ENCODE measurements around the gene FIGNL2. TPM values are rescaled to one million over a fixed set of nuclear protein-coding genes. Genes with fewer than 3 reads are reported as not detected.

The FIGNL2 gene
- total RNA-seq, 1 experiment from 2014 or later = not detected

GRCh38 chr12:51893786-51894185, 45.3 kb upstream of the FIGNL2 start:
- Mint-ChIP-seq H3K4me1 (ENCODE audit: insufficient read depth, unreplicated experiment) (no peaks in the 10 kb centered on the region), H3K36me3 (ENCODE audit: insufficient read depth, unreplicated experiment) (no peaks in the 10 kb centered on the region), H3K4me3 (ENCODE audit: unreplicated experiment) (no peak overlapping the region), H3K27ac (ENCODE audit: low read depth, unreplicated experiment) (no peak overlapping the region), H3K9me3 (ENCODE audit: unreplicated experiment) (no peaks in the 10 kb centered on the region), H3K27me3 (ENCODE audit: insufficient read depth, unreplicated experiment) (no peaks in the 10 kb centered on the region)
- no peak for TF ChIP-seq CTCF (IDR thresholded peaks at IDR 0.05; ENCODE audit: unreplicated experiment)
- DNase-seq (ENCODE audit: unreplicated experiment) = no peak
- ChIA-PET CTCF (interaction anchor here (0.6 to 2.5 kb wide), 11 partner anchors 33 to 176 kb away, joined by 3 to 8 read pairs (median 3); partner anchors contain the start of gene ATG101), POLR2A (interaction anchor here (0.6 kb wide), 1 partner anchor 12 kb away, joined by 3 read pairs; no protein-coding TSS in a partner anchor)
- no TSS peak for BruUV-seq (replicated peaks)
- intact Hi-C loops (cut with micrococcal nuclease) = loop anchor here (2.0 kb wide), 1 partner anchor 131 kb away; no protein-coding TSS in a partner anchor

- CTCF ChIA-PET = interaction anchor here (0.7 to 4.5 kb wide), 4 partner anchors 9 to 235 kb away, joined by 3 to 15 read pairs (median 4); no protein-coding TSS in a partner anchor
- Mint-ChIP-seq H3K36me3 (ENCODE audit: insufficient read depth, unreplicated experiment) (no peaks in the 10 kb centered on the region), H3K4me1 (ENCODE audit: insufficient read depth, unreplicated experiment) (no peaks in the 10 kb centered on the region), H3K27me3 (ENCODE audit: insufficient read depth, unreplicated experiment) (no peaks in the 10 kb centered on the region), H3K27ac (ENCODE audit: low read depth, unreplicated experiment) (no peak overlapping the region), H3K4me3 (ENCODE audit: unreplicated experiment) (no peak overlapping the region), H3K9me3 (ENCODE audit: unreplicated experiment) (no peaks in the 10 kb centered on the region)
- POLR2A ChIA-PET = interaction anchor here (0.6 kb wide), 2 partner anchors 89 to 200 kb away, joined by 3 read pairs; no protein-coding TSS in a partner anchor
- no TSS peak for BruUV-seq (replicated peaks)
- DNase-seq (ENCODE audit: unreplicated experiment) = no peak
- peak; percentile 36 for TF ChIP-seq CTCF (IDR thresholded peaks at IDR 0.05; ENCODE audit: unreplicated experiment)
- intact Hi-C loops (cut with micrococcal nuclease) = loop anchor here (1.0 kb wide), 1 partner anchor 31 kb away; no protein-coding TSS in a partner anchor
Observed at GRCh38 chr12:51891843-51892242, 43.3 kb upstream of the FIGNL2 start.

- no peaks in the 10 kb centered on the region for H3K27me3 Mint-ChIP-seq (ENCODE audit: insufficient read depth, unreplicated experiment)
- peaks cover 8% of the 10 kb centered on the region for H3K4me1 Mint-ChIP-seq (ENCODE audit: insufficient read depth, unreplicated experiment)
- intact Hi-C loops (cut with micrococcal nuclease) = no loop called here
- BruUV-seq (replicated peaks) = no TSS peak
- no peak for DNase-seq (ENCODE audit: unreplicated experiment)
- no peaks in the 10 kb centered on the region for H3K36me3 Mint-ChIP-seq (ENCODE audit: insufficient read depth, unreplicated experiment)
- H3K9me3 Mint-ChIP-seq (ENCODE audit: unreplicated experiment) = no peaks in the 10 kb centered on the region
- no peak overlapping the region for H3K27ac Mint-ChIP-seq (ENCODE audit: low read depth, unreplicated experiment)
- ChIA-PET CTCF (interaction anchor here (0.6 to 4.5 kb wide), 6 partner anchors 10 to 102 kb away, joined by 3 to 15 read pairs (median 4); no protein-coding TSS in a partner anchor), POLR2A (no interaction called here)
- H3K4me3 Mint-ChIP-seq (ENCODE audit: unreplicated experiment) = no peak overlapping the region
- no peak for TF ChIP-seq CTCF (IDR thresholded peaks at IDR 0.05; ENCODE audit: unreplicated experiment)
Observed at GRCh38 chr12:51890511-51891171, 42.1 kb upstream of the FIGNL2 start.

- DNase-seq (ENCODE audit: unreplicated experiment) = no peak
- no peak overlapping the region for H3K27ac Mint-ChIP-seq (ENCODE audit: low read depth, unreplicated experiment)
- no peak for TF ChIP-seq CTCF (IDR thresholded peaks at IDR 0.05; ENCODE audit: unreplicated experiment)
- POLR2A ChIA-PET = interaction anchor here (0.7 kb wide), 1 partner anchor 496 kb away, joined by 3 read pairs; no protein-coding TSS in a partner anchor
- H3K4me3 Mint-ChIP-seq (ENCODE audit: unreplicated experiment) = no peak overlapping the region
- H3K36me3 Mint-ChIP-seq (ENCODE audit: insufficient read depth, unreplicated experiment) = no peaks in the 10 kb centered on the region
- intact Hi-C loops (cut with micrococcal nuclease) = no loop called here
- H3K9me3 Mint-ChIP-seq (ENCODE audit: unreplicated experiment) = no peaks in the 10 kb centered on the region
- no TSS peak for BruUV-seq (replicated peaks)
- CTCF ChIA-PET = interaction anchor here (1.5 to 4.5 kb wide), 2 partner anchors 33 to 103 kb away, joined by 3 to 15 read pairs; no protein-coding TSS in a partner anchor
- peaks cover 8% of the 10 kb centered on the region for H3K4me1 Mint-ChIP-seq (ENCODE audit: insufficient read depth, unreplicated experiment)
- no peaks in the 10 kb centered on the region for H3K27me3 Mint-ChIP-seq (ENCODE audit: insufficient read depth, unreplicated experiment)
Observed at GRCh38 chr12:51890133-51890464, 41.6 kb upstream of the FIGNL2 start.

Data from MCF 10A (cell line).